Peyer's patch (tissue), 4 donors: ENCODE data around the gene SLC66A2.

Experiments used
- CTCF ChIP-seq, 6 experiments: fragments of 450-650 bp in 4 of 6; fragments of 200-600 bp in 2 of 6; sonication (generic) in 1 of 6; IDR thresholded peaks; one replicate each; pipeline ENCODE4 v1.5.1; 2017 to 2019; ENCODE audit warnings: antibody characterized with exemption in 6 of 6, mild to moderate bottlenecking in 3 of 6, moderate library complexity in 1 of 6
- POLR2A ChIP-seq, 2 donors: fragments of 450-650 bp; IDR thresholded peaks; one replicate each; pipeline ENCODE4 v1.5.1; 2017; ENCODE audit warnings: antibody characterized with exemption in 2 of 2, mild to moderate bottlenecking in 2 of 2, moderate library complexity in 2 of 2

- TF ChIP-seq CTCF (IDR thresholded peaks at IDR 0.05) (no peak), POLR2A (IDR thresholded peaks at IDR 0.05) (no peak)
Observed at GRCh38 chr18:79975043-79975442, 23.6 kb upstream of the SLC66A2 start.
